ENCODE results near the gene GLOD4. TPM values are rescaled to one million over a fixed set of nuclear protein-coding genes. Genes with fewer than 3 reads are reported as not detected.

GLOD4 gene, protein sequence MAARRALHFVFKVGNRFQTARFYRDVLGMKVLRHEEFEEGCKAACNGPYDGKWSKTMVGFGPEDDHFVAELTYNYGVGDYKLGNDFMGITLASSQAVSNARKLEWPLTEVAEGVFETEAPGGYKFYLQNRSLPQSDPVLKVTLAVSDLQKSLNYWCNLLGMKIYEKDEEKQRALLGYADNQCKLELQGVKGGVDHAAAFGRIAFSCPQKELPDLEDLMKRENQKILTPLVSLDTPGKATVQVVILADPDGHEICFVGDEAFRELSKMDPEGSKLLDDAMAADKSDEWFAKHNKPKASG
- total RNA-seq, result 32.3 and 35.0 TPM in 2 replicates

DNA sequence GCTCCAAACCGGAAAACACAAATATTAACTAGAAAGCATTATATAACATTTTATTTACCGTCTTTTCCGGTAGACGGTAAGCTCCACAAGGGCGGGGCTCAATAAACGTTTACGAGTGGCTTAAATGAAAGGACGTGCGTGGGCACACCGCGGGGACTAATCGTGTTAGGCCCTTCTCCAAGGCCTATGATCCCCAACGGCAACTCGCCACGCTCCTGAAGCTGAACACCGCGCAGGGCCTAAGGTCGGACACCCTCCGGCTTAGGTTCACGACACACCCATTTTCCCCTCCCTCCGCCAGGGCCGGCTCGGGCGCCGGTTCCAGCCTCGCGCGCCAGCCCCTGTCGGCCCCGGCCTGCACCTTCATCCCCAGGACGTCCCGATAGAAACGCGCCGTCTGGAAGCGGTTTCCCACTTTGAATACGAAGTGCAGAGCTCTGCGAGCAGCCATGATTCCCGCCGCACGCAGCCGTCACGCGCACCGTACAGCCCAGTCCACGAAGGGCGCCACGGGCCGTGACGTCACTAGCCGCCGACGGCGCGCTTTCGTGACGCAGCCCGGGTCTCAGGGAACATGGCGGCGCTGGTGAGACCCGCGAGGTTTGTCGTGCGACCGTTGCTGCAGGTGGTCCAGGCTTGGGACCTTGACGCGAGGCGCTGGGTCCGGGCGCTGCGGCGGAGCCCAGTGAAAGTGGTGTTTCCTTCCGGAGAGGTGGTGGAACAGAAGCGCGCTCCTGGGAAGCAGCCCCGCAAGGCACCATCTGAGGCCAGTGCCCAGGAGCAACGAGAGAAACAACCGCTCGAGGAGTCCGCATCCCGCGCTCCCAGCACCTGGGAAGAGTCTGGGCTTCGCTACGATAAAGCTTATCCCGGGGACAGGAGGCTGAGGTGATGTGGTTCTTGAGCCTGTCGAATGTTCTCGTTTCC is at the start of gene GLOD4, which contains the start of gene MRM3:
Gene GLOD4, minus strand, starts transcription at position 476 of the 927 bp plus-strand sequence. Its CDS starts 25 bp downstream, at position 451.
Gene MRM3, plus strand, starts transcription at position 549 of the 927 bp plus-strand sequence. Its CDS starts 26 bp downstream, at position 575.

DNA sequence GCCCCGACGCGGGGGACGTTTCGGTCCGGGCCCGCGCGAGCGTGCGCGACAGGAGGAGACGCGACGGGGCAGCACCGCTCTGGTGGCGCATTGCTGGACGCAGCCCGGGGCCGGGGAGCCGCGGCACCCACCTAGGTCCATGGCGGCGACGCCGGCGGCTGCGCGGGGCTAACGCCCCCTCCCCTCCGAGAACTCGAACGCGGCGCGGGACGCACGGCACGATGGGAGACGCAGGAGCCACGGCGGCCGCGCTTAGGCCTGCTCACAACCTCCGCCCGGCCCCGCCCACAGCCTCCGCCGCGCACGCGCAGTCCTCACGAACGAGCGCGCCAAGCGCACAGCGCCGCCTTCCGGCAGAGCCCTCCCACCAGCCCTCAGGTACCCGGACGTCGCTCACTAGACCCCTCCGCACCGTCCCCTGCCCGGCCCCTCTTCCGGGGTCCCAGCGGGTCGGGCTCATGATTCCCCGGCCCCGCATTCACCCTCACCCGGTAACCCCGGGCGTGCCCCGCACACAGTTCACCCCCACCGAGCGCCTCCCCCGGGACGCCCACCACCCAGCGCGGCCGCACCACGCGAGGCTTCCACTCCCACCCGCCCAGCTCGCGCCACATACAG is 30.0 kb downstream of the GLOD4 start, which contains the start of gene GEMIN4:
Gene GEMIN4, minus strand, starts transcription at position 263 of the 618 bp plus-strand sequence. Its CDS starts 122 bp downstream, at position 141.

DNA sequence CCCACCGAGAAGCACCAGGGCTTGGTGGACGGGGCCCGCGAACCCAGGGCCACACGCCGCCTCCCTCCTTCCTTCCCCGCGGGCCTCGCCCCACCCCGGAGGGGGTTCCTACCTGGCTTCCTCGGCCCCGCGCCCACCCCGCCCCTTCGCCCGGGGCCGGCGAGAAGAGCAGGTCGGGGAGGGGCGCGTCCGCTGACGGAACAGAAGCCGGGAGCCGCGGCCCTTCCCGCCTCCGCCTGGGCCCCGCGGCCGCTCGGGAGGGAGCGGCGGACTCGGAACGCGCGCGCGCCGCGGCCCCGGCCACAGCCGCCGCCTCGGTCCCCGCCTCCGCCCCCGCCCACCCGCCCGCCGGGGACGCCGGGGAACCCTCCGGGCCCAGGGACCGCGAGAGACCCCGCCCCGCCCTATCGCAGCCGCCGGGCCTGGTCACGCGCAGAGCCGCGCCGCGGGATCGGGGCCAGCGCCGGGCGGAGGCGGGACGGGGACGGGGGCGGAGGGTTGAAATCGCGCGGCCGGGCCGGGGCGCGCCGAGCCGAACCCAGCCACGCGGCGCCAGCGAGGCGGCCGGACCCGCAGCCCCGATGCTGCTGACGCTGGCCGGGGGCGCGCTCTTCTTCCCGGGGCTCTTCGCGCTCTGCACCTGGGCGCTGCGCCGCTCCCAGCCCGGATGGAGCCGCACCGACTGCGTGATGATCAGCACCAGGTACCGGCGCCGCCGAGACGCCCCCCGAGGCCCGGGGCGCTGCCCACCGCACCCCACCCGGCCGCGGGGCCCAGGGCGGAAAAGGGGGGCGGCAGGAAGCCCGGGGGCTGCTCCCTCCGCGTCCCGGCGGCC is 49.8 kb downstream of the GLOD4 start, which contains the start of gene TLCD3A:
Gene TLCD3A, plus strand, starts transcription at position 530 of the 835 bp plus-strand sequence. Its CDS starts 52 bp downstream, at position 582.

Other genes starting within 250 kb of the GLOD4 start
- 15.8 and 17.8 TPM in 2 replicates for gene VPS53, start 67.4 kb downstream of the GLOD4 start, total RNA-seq
- gene TLCD3A, start 49.7 kb downstream of the GLOD4 start, total RNA-seq, result 33.2 and 38.6 TPM in 2 replicates
- 11.8 and 25.2 TPM in 2 replicates for gene GEMIN4, start 30.0 kb downstream of the GLOD4 start, total RNA-seq
- gene MRM3, start 73 bp upstream of the GLOD4 start, total RNA-seq, result 28.5 and 30.1 TPM in 2 replicates
- gene NXN, start 197.5 kb upstream of the GLOD4 start, total RNA-seq, result 5.9 and 15.4 TPM in 2 replicates
- gene TIMM22, start 214.8 kb upstream of the GLOD4 start, total RNA-seq, result 14.3 and 18.4 TPM in 2 replicates

Measured in subcutaneous preadipocyte (primary cell).